Vagina (tissue), 2 donors: Measurements from ENCODE around the gene TUBB8. TPM values are rescaled to one million over a fixed set of nuclear protein-coding genes. Genes with fewer than 3 reads are reported as not detected.
"Not testable (repeated sequence)": the region's sequence is repeated elsewhere in the genome, so short reads cannot be mapped to it uniquely, and the experiment has no call there.

Experiments
- DNase-seq, 2 donors: peaks; one replicate each; pipeline ENCODE4 v3.0.0-alpha.2; 2017; ENCODE audit errors: extremely low spot score in 2 of 2
- H3K27ac ChIP-seq: fragments of 200-600 bp; sonication (generic); one replicate; pipeline ENCODE4 v1.5.1; 2019
- H3K27me3 ChIP-seq: fragments of 200-600 bp; sonication (generic); one replicate; pipeline ENCODE4 v1.5.1; 2019
- H3K36me3 ChIP-seq, 2 donors: fragments of 200-600 bp; sonication (generic); one replicate each; pipeline ENCODE4 v1.5.1; 2017 to 2019
- H3K4me1 ChIP-seq: fragments of 200-600 bp; sonication (generic); one replicate; pipeline ENCODE4 v1.5.1; 2019
- H3K4me3 ChIP-seq, 2 donors: fragments of 200-600 bp; sonication (generic); 1 replicate in 1 of 2; 2 replicates in 1 of 2; pipeline ENCODE4 v1.5.1; 2016 to 2019
- H3K9me3 ChIP-seq: fragments of 200-600 bp; sonication (generic); one replicate; pipeline ENCODE4 v1.5.1; 2019
- POLR2A ChIP-seq, 2 donors: fragments of 450-650 bp; IDR thresholded peaks; one replicate each; pipeline ENCODE4 v1.6.1; 2017; ENCODE audit warnings: antibody characterized with exemption in 2 of 2, mild to moderate bottlenecking in 2 of 2, moderate library complexity in 2 of 2
- POLR2AphosphoS5 ChIP-seq, 2 donors: sonication (generic); formaldehyde crosslinking; IDR thresholded peaks; one replicate each; pipeline ENCODE4 v1.9.0; 2017; ENCODE audit warnings: antibody characterized with exemption in 2 of 2, mild to moderate bottlenecking in 2 of 2, low read depth in 1 of 2; ENCODE audit not compliant: insufficient read depth in 1 of 2
- intact Hi-C: fragments of 100-400 bp; cut with DNase I; formaldehyde crosslinking; loops from one replicate; pipeline ENCODE4 v1.15.1; 2023
- total RNA-seq: library from RNA; depleted of rRNA; stranded (reverse); fragments of >200 nt; gene quantifications from one replicate; pipeline ENCODE4 v1.2.3, GENCODE V29; 2016
- TF ChIP-seq, protein P1 (sequence below), 3 experiments: fragments of 450-650 bp in 2 of 3; fragments of 200-600 bp in 1 of 3; sonication (generic) in 1 of 3; IDR thresholded peaks; one replicate each; pipeline ENCODE4 v1.5.1; 2017 to 2019; ENCODE audit warnings: antibody characterized with exemption in 3 of 3, mild to moderate bottlenecking in 2 of 3, moderate library complexity in 2 of 3

Gene TUBB8
- total RNA-seq, 1 donor from 2014 or later, result not detected

DNA sequence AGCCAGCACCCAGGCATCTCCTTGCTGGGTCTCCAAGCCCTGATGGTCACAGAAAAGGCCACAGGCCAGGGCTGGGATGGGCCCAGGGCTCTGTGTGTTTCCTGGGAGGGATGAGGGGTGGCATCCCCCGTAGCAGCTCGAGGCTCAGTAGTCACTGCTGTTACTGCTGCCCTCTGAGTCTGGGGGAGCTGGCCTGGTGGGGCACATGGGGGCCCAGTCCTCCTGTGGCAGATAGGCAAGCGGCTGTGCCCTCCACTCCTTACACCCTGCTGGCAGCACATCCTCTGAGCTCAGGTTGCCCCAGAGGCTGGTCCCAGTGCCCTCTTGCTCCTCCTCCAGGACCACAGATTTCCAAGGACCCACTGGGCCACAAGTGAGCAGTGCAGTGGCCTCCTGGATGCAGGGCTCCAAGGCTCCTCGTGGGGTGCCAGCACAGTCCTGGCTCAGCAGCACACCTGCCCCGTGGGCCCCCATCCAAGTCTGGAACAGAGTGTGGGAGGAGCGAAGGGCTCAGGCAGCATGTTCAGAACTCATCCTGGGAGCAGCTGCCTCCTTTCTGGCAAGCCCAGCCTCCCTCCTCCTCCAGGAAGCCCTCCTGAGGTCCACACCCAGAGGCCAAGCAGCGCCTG lies 31.5 kb upstream of the TUBB8 start:
- intact Hi-C loops, result no loop called here
- TF ChIP-seq, protein P1, sequence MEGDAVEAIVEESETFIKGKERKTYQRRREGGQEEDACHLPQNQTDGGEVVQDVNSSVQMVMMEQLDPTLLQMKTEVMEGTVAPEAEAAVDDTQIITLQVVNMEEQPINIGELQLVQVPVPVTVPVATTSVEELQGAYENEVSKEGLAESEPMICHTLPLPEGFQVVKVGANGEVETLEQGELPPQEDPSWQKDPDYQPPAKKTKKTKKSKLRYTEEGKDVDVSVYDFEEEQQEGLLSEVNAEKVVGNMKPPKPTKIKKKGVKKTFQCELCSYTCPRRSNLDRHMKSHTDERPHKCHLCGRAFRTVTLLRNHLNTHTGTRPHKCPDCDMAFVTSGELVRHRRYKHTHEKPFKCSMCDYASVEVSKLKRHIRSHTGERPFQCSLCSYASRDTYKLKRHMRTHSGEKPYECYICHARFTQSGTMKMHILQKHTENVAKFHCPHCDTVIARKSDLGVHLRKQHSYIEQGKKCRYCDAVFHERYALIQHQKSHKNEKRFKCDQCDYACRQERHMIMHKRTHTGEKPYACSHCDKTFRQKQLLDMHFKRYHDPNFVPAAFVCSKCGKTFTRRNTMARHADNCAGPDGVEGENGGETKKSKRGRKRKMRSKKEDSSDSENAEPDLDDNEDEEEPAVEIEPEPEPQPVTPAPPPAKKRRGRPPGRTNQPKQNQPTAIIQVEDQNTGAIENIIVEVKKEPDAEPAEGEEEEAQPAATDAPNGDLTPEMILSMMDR (IDR thresholded peaks at IDR 0.05), result no peak
- TF ChIP-seq POLR2A (IDR thresholded peaks at IDR 0.05) (no peak), POLR2AphosphoS5 (IDR thresholded peaks at IDR 0.05; ENCODE audit: insufficient read depth in 1 of 2, low read depth in 1 of 2) (no peak)
- Histone ChIP-seq H3K9me3 (no peaks in the 10 kb centered on the region), H3K4me3 (no peak overlapping the region), H3K27ac (no peak overlapping the region), H3K4me1 (no peaks in the 10 kb centered on the region), H3K27me3 (no peaks in the 10 kb centered on the region), H3K36me3 (no peaks in the 10 kb centered on the region)
- no peak for DNase-seq

DNA sequence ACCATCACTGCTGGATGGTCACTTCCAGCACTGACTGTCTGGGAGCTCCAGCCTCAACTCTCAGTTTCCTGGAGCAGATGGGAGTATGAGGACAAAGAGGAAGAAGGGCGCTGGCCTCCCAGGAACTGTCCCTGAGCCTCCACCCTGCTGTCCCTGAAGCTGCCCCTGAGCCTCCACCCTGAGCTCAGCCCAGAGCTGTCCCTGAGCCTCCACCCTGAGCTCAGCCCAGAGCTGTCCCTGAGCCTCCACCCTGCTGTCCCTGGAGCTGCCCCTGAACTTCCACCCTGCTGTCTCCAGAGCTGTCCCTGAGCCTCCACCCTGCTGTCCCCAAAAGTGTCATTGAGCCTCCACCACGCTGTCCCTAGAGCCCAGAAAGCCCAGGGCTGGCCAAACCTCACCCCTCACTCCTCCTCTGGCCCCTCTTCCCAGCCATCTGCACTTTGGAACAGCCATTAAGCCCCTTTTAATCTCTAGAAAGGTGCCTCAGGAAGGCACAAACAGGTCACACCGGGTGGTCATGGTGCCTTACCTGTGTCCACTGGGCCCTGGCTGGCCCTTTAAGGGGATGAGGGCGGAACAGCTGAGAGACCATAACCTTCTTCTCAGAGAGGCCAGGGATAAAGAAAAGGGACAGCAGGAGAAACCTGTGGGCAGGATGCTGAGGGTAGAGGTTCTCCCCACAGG lies 30.6 kb upstream of the TUBB8 start:
- Histone ChIP-seq H3K36me3 (no peaks in the 10 kb centered on the region), H3K27me3 (no peaks in the 10 kb centered on the region), H3K4me3 (no peak overlapping the region), H3K27ac (no peak overlapping the region), H3K4me1 (no peaks in the 10 kb centered on the region), H3K9me3 (no peaks in the 10 kb centered on the region)
- intact Hi-C loops, result no loop called here
- TF ChIP-seq, protein P1 (IDR thresholded peaks at IDR 0.05), result no peak
- TF ChIP-seq POLR2A (IDR thresholded peaks at IDR 0.05), result no peak
- TF ChIP-seq POLR2AphosphoS5 (IDR thresholded peaks at IDR 0.05; ENCODE audit: insufficient read depth in 1 of 2, low read depth in 1 of 2), result no peak
- no peak for DNase-seq

DNA sequence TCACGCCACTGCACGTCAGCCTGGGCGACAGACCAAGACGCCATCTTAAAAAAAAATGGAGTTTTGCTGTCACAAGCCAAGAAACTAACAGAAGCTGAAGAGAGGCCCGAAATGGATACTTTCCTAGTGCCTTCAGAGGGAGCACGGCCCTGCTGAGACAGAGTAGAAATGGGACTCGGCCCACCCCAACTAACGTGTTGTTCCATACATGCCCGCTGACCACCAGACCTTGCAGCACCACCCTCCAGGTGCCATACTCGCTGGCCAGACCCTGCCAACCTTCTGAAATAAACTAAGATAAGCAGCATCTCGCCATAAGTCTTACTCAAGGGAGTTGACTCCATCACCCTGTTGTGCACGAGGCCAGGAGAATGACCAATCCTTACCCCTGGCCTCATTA lies 29.5 kb upstream of the TUBB8 start:
- no peak overlapping the region for H3K27ac ChIP-seq
- no peak for DNase-seq
- no peaks in the 10 kb centered on the region for H3K36me3 ChIP-seq
- H3K9me3 ChIP-seq, result no peaks in the 10 kb centered on the region
- intact Hi-C loops, result no loop called here
- H3K4me3 ChIP-seq, result no peak overlapping the region
- no peaks in the 10 kb centered on the region for H3K4me1 ChIP-seq
- TF ChIP-seq POLR2A (IDR thresholded peaks at IDR 0.05) (no peak), POLR2AphosphoS5 (IDR thresholded peaks at IDR 0.05; ENCODE audit: insufficient read depth in 1 of 2, low read depth in 1 of 2) (no peak)
- TF ChIP-seq, protein P1 (IDR thresholded peaks at IDR 0.05), result no peak
- H3K27me3 ChIP-seq, result no peaks in the 10 kb centered on the region

- DNase-seq, intact Hi-C loops, H3K36me3 ChIP-seq, H3K27ac ChIP-seq, H3K9me3 ChIP-seq, H3K27me3 ChIP-seq, H3K4me1 ChIP-seq: not testable (repeated sequence)
- H3K4me3 ChIP-seq, result peak overlapping the region; percentile 41 to 62
Observed at GRCh38 chr10:74266-74621, 25.1 kb upstream of the TUBB8 start.

GRCh38 chr10:73543-74265 lies 24.6 kb upstream of the TUBB8 start:
- DNase-seq, H3K36me3 ChIP-seq, H3K27ac ChIP-seq, intact Hi-C loops, H3K27me3 ChIP-seq, H3K9me3 ChIP-seq, H3K4me1 ChIP-seq: not testable (repeated sequence)
- TF ChIP-seq, protein P1 (IDR thresholded peaks at IDR 0.05), result peak; percentile 44 to 63 (median 52)
- peak overlapping the region; percentile 41 to 62 for H3K4me3 ChIP-seq

GRCh38 chr10:68156-68555 lies 19.1 kb upstream of the TUBB8 start:
- H3K4me1 ChIP-seq, DNase-seq, H3K9me3 ChIP-seq, H3K27ac ChIP-seq, intact Hi-C loops, H3K36me3 ChIP-seq, H3K4me3 ChIP-seq, H3K27me3 ChIP-seq: not testable (repeated sequence)

GRCh38 chr10:49926-50325 lies 830 bp upstream of the TUBB8 start:
- intact Hi-C loops, H3K4me3 ChIP-seq, H3K27ac ChIP-seq, H3K36me3 ChIP-seq, H3K4me1 ChIP-seq, H3K27me3 ChIP-seq, DNase-seq, H3K9me3 ChIP-seq: not testable (repeated sequence)

- H3K9me3 ChIP-seq, H3K27ac ChIP-seq, H3K27me3 ChIP-seq, H3K4me3 ChIP-seq, H3K36me3 ChIP-seq, intact Hi-C loops, DNase-seq, H3K4me1 ChIP-seq: not testable (repeated sequence)
Observed at GRCh38 chr10:47864-48263, 1.2 kb downstream of the TUBB8 start.

GRCh38 chr10:13315-13635 lies 35.8 kb downstream of the TUBB8 start:
- DNase-seq, H3K4me1 ChIP-seq, H3K27me3 ChIP-seq, intact Hi-C loops, H3K36me3 ChIP-seq, H3K9me3 ChIP-seq, H3K27ac ChIP-seq, H3K4me3 ChIP-seq: not testable (repeated sequence)
